ENCODE data around the gene LHX6. TPM values are rescaled to one million over a fixed set of nuclear protein-coding genes. Genes with fewer than 3 reads are reported as not detected.

Gene LHX6
- total RNA-seq, 1 experiment from 2014 or later, result 1.8 TPM

GRCh38 chr9:122186301-122186700 lies 42.5 kb downstream of the LHX6 start:
- Histone ChIP-seq H2BK12ac (ENCODE audit: insufficient read length, low read depth, low read length) (no peak overlapping the region), H2BK120ac (ENCODE audit: low read depth, low read length, poor library complexity, severe bottlenecking) (no peak overlapping the region), H4K20me1 (ENCODE audit: control insufficient read depth, insufficient read depth, insufficient read length) (no peaks in the 10 kb centered on the region), H3K4me1 (ENCODE audit: insufficient read depth, low read length) (no peaks in the 10 kb centered on the region), H4K8ac (replicated peaks; ENCODE audit: insufficient read length, low read depth, low read length) (no peak overlapping the region), H2BK5ac (ENCODE audit: insufficient read length, low read length) (no peak overlapping the region), H3K56ac (ENCODE audit: insufficient read length, low read depth, low read length) (no peak overlapping the region), H2AK5ac (ENCODE audit: insufficient read length, low read length) (no peak overlapping the region), H3K4me2 (ENCODE audit: insufficient read depth, insufficient read length, low read length) (no peak overlapping the region), H3K27me3 (ENCODE audit: insufficient read depth, low read length) (no peaks in the 10 kb centered on the region), H3K9me3 (ENCODE audit: control insufficient read depth, low read depth, low read length) (no peaks in the 10 kb centered on the region), H2BK15ac (ENCODE audit: low read depth, low read length) (no peak overlapping the region), H3K4ac (ENCODE audit: low read depth, low read length) (no peak overlapping the region), H2BK20ac (ENCODE audit: low read depth, low read length, poor library complexity, severe bottlenecking) (no peak overlapping the region), H3K79me2 (ENCODE audit: insufficient read depth, low read length) (no peaks in the 10 kb centered on the region), H3K14ac (ENCODE audit: insufficient read depth, low read length) (no peak overlapping the region), H3K9ac (ENCODE audit: extremely low read depth, insufficient read length, low read length) (no peak overlapping the region), H3K27ac (ENCODE audit: insufficient read length, low read depth, low read length) (no peak overlapping the region), H2AFZ (ENCODE audit: low read length) (no peak overlapping the region), H3K23ac (ENCODE audit: insufficient read length, low read depth, low read length) (no peak overlapping the region), H3K23me2 (ENCODE audit: insufficient read length, low read depth, low read length, poor library complexity, severe bottlenecking) (no peaks in the 10 kb centered on the region), H3K18ac (ENCODE audit: insufficient read length, low read depth, low read length) (no peak overlapping the region), H4K91ac (ENCODE audit: insufficient read length, low read depth, low read length) (no peak overlapping the region), H3K79me1 (ENCODE audit: insufficient read depth, low read depth, low read length, poor library complexity, severe bottlenecking) (no peaks in the 10 kb centered on the region), H3T11ph (ENCODE audit: low read length) (no peak overlapping the region), H4K5ac (ENCODE audit: insufficient read length, low read depth, low read length) (no peak overlapping the region)
- Mint-ChIP-seq H3K4me1 (peaks cover 1 to 4% of the 10 kb centered on the region in 2 experiments; a peak in 3 of 4 replicates), H3K4me3 (no peak overlapping the region), H3K27me3 (ENCODE audit: low read depth) (no peaks in the 10 kb centered on the region; the same call in 1 of the 2 replicates), H3K36me3 (ENCODE audit: insufficient read depth in 1 of 3, low read depth in 3 of 3) (no peaks in the 10 kb centered on the region), H3K9me3 (no peaks in the 10 kb centered on the region), H3K27ac (no peak overlapping the region)
- WGBS (ENCODE audit: extremely low coverage, insufficient read length, low lambda C conversion rate), result no CpG with 5 or more reads among the region's 5 CpGs
- TF ChIP-seq, protein P1, sequence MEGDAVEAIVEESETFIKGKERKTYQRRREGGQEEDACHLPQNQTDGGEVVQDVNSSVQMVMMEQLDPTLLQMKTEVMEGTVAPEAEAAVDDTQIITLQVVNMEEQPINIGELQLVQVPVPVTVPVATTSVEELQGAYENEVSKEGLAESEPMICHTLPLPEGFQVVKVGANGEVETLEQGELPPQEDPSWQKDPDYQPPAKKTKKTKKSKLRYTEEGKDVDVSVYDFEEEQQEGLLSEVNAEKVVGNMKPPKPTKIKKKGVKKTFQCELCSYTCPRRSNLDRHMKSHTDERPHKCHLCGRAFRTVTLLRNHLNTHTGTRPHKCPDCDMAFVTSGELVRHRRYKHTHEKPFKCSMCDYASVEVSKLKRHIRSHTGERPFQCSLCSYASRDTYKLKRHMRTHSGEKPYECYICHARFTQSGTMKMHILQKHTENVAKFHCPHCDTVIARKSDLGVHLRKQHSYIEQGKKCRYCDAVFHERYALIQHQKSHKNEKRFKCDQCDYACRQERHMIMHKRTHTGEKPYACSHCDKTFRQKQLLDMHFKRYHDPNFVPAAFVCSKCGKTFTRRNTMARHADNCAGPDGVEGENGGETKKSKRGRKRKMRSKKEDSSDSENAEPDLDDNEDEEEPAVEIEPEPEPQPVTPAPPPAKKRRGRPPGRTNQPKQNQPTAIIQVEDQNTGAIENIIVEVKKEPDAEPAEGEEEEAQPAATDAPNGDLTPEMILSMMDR (conservative IDR thresholded peaks at IDR 0.05), result peak; percentile 34; the same call in 2 of the 3 replicates
- no peak for DNase-seq

Measured in H9 (cell line).